Liver (tissue), 3 donors: Measurements from ENCODE around the gene TMEM212.

Experiments used
- CTCF ChIP-seq: fragments of 150-350 bp; IDR thresholded peaks from 2 replicates; pipeline ENCODE4 v1.5.1; 2017; ENCODE audit warnings: improper control_type of control experiment, low read depth, low read length; ENCODE audit not compliant: missing input control
- RAD21 ChIP-seq, 2 donors: IDR thresholded peaks; 2 replicates each; pipeline ENCODE4 v1.6.1; 2016; ENCODE audit warnings: antibody characterized with exemption in 2 of 2, mild to moderate bottlenecking in 2 of 2
- RXRA ChIP-seq, 2 donors: IDR thresholded peaks; 2 replicates each; pipeline ENCODE4 v1.6.1; 2017 to 2018; ENCODE audit warnings: antibody characterized with exemption in 2 of 2, mild to moderate bottlenecking in 1 of 2
- SP1 ChIP-seq: IDR thresholded peaks from 2 replicates; pipeline ENCODE4 v1.6.1; 2018; ENCODE audit warnings: antibody characterized with exemption, mild to moderate bottlenecking
- TAF1 ChIP-seq: conservative IDR thresholded peaks from 2 replicates; pipeline ENCODE4 v1.6.1; 2016; ENCODE audit warnings: antibody characterized with exemption, mild to moderate bottlenecking
- YY1 ChIP-seq: IDR thresholded peaks from 2 replicates; pipeline ENCODE4 v1.6.1; 2016; ENCODE audit warnings: antibody characterized with exemption, mild to moderate bottlenecking
- donor health status: healthy.
- donor health status: healthy.

DNA sequence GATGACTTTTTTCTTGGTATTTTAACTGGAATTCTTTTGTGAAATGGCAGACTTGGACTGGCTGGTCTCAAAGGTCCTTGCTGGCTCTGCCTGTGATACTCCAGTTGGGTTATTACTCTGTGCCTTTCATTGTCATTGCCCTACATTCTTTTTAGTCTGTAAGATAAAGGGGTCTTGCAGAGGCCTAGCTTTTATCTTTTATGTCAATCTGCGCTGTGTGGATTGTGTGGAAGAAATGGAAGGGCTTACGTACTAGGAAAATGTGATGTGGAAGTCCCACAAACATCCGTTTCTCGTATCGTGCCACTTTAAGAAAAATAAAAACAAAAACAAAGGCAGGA lies 8.7 kb upstream of the TMEM212 start:
- no peak for TF ChIP-seq CTCF
- no peak for TF ChIP-seq YY1
- no peak for TF ChIP-seq TAF1
- no peak for TF ChIP-seq SP1
- no peak for TF ChIP-seq RXRA (IDR thresholded peaks at IDR 0.05)
- TF ChIP-seq RAD21 (IDR thresholded peaks at IDR 0.05) = no peak
